Measurements from ENCODE around the gene PEMT. TPM values are rescaled to one million over a fixed set of nuclear protein-coding genes. Genes with fewer than 3 reads are reported as not detected.

PEMT gene
- total RNA-seq, 2 experiments from 2014 or later, result 11.4 to 12.0 TPM

- Mint-ChIP-seq H3K4me1 (ENCODE audit: low read depth) (no peaks in the 10 kb centered on the region), H3K9me3 (no peaks in the 10 kb centered on the region), H3K27me3 (peaks cover 6% of the 10 kb centered on the region), H3K4me3 (no peak overlapping the region), H3K36me3 (ENCODE audit: low read depth) (no peaks in the 10 kb centered on the region), H3K27ac (no peak overlapping the region)
- POLR2A ChIA-PET, result no interaction called here
- ATAC-seq (ENCODE audit: poor library complexity) (no peak), DNase-seq (no peak)
- TF ChIP-seq, protein P1, sequence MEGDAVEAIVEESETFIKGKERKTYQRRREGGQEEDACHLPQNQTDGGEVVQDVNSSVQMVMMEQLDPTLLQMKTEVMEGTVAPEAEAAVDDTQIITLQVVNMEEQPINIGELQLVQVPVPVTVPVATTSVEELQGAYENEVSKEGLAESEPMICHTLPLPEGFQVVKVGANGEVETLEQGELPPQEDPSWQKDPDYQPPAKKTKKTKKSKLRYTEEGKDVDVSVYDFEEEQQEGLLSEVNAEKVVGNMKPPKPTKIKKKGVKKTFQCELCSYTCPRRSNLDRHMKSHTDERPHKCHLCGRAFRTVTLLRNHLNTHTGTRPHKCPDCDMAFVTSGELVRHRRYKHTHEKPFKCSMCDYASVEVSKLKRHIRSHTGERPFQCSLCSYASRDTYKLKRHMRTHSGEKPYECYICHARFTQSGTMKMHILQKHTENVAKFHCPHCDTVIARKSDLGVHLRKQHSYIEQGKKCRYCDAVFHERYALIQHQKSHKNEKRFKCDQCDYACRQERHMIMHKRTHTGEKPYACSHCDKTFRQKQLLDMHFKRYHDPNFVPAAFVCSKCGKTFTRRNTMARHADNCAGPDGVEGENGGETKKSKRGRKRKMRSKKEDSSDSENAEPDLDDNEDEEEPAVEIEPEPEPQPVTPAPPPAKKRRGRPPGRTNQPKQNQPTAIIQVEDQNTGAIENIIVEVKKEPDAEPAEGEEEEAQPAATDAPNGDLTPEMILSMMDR (IDR thresholded peaks at IDR 0.05), result no peak
- H3K4me3 ChIP-seq (ENCODE audit: low read length), result no peak overlapping the region
- intact Hi-C loops (cut with DNase I, micrococcal nuclease), result no loop called here
- H3K9me3 ChIP-seq (ENCODE audit: control insufficient read depth in 1 of 2, insufficient read depth in 1 of 2, low read length in 2 of 2), result no peaks in the 10 kb centered on the region
- CTCF ChIA-PET, result interaction anchor here (1.7 kb wide), 1 partner anchor 9 kb away, joined by 6 read pairs; the partner anchor contains the start of gene RASD1
- H3K27me3 ChIP-seq (ENCODE audit: control insufficient read depth in 1 of 2, insufficient read depth in 2 of 2, low read length in 2 of 2), result peaks cover 0 to 3% of the 10 kb centered on the region in 2 experiments
- peaks cover 3% of the 10 kb centered on the region for H3K4me1 ChIP-seq (ENCODE audit: insufficient read depth, low read length)
- H3K36me3 ChIP-seq (ENCODE audit: insufficient read depth, low read length), result no peaks in the 10 kb centered on the region
- H3K27ac ChIP-seq (ENCODE audit: low read depth in 1 of 2, low read length in 2 of 2), result no peak overlapping the region
Measured at GRCh38 chr17:17505610-17506171, 85.8 kb downstream of the PEMT start.

DNA sequence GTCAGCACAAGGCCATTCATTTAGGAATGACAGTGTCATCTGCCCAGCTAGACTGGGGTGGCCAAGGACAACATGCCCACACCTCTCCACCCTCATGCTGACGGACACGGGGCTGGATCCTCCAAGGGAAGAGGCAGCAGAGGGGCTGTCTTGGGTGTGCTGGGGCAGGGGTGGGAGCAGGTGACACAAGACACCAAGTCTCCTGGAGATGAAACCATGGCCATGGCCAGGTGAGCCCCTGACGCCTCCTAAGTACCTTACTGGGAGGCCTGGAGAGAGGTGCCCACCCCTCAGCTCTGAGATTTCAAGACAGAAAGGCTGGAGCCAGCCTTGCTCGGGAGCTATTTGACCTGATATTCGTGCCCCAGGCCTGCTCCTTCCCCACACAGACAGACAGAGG lies 86.4 kb downstream of the PEMT start:
- no peaks in the 10 kb centered on the region for H3K36me3 ChIP-seq (ENCODE audit: insufficient read depth, low read length)
- TF ChIP-seq, protein P1 (IDR thresholded peaks at IDR 0.05), result no peak
- H3K9me3 ChIP-seq (ENCODE audit: control insufficient read depth in 1 of 2, insufficient read depth in 1 of 2, low read length in 2 of 2), result no peaks in the 10 kb centered on the region
- intact Hi-C loops (cut with DNase I, micrococcal nuclease), result no loop called here
- H3K4me3 ChIP-seq (ENCODE audit: low read length), result no peak overlapping the region
- ATAC-seq (ENCODE audit: poor library complexity) (no peak), DNase-seq (no peak)
- no peak overlapping the region for H3K27ac ChIP-seq (ENCODE audit: low read depth in 1 of 2, low read length in 2 of 2)
- POLR2A ChIA-PET, result no interaction called here
- Mint-ChIP-seq H3K9me3 (no peaks in the 10 kb centered on the region), H3K27me3 (peaks cover 6% of the 10 kb centered on the region), H3K36me3 (ENCODE audit: low read depth) (no peaks in the 10 kb centered on the region), H3K4me1 (ENCODE audit: low read depth) (no peaks in the 10 kb centered on the region), H3K27ac (no peak overlapping the region), H3K4me3 (no peak overlapping the region)
- peaks cover 0 to 3% of the 10 kb centered on the region in 2 experiments for H3K27me3 ChIP-seq (ENCODE audit: control insufficient read depth in 1 of 2, insufficient read depth in 2 of 2, low read length in 2 of 2)
- CTCF ChIA-PET, result no interaction called here
- H3K4me1 ChIP-seq (ENCODE audit: insufficient read depth, low read length), result no peaks in the 10 kb centered on the region

DNA sequence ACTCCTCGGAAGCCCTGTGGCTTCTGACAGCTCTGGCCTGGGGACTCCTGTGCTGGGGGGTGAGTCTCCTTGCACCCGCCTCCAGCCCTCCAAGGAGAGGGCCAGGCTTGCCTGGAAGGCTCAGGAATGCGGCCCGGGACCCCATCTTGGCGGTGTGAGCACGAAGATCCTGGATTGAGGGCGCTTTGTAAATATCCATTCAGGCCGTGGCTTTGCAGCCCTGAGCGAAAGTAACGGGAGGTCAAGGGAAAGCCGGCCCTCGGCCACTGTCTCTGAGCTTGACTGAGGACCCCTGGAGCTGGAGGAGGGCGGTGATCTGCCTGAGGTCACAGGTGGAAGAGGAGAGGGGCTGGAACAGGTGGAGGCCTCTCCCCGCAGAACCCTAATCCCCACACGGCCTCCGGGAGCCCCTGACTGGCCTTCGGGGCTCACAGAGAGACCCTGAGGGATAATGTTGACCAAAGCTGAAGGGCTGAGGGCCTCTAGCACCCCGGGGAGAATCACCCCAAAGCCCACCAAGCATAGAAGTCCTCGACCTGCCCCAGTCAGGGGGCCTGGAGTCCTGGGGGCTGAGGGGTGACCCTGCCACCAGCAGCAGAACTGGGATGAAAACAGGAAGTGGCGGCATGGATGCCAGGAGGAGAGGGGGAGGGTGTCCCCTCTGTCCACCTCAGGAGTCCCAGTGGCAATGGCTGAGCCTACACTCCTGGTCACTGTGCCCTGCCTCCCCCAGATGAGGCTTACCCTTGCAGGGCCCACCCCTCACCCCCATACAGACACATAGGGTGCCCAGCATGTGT lies 87.0 kb downstream of the PEMT start:
- intact Hi-C loops (cut with DNase I, micrococcal nuclease), result loop anchor here in 1 of 2 experiments (5.0 kb wide), 1 partner anchor 63 kb away; no protein-coding TSS in a partner anchor
- no peaks in the 10 kb centered on the region for H3K36me3 Mint-ChIP-seq (ENCODE audit: low read depth)
- Histone ChIP-seq H3K4me3 (ENCODE audit: low read length) (no peak overlapping the region), H3K36me3 (ENCODE audit: insufficient read depth, low read length) (no peaks in the 10 kb centered on the region), H3K27me3 (ENCODE audit: control insufficient read depth in 1 of 2, insufficient read depth in 2 of 2, low read length in 2 of 2) (peaks cover 0 to 3% of the 10 kb centered on the region in 2 experiments), H3K9me3 (ENCODE audit: control insufficient read depth in 1 of 2, insufficient read depth in 1 of 2, low read length in 2 of 2) (no peaks in the 10 kb centered on the region), H3K27ac (ENCODE audit: low read depth in 1 of 2, low read length in 2 of 2) (no peak overlapping the region), H3K4me1 (ENCODE audit: insufficient read depth, low read length) (no peaks in the 10 kb centered on the region)
- H3K27me3 Mint-ChIP-seq, result peaks cover 6% of the 10 kb centered on the region
- H3K4me1 Mint-ChIP-seq (ENCODE audit: low read depth), result no peaks in the 10 kb centered on the region
- CTCF ChIA-PET, result no interaction called here
- TF ChIP-seq, protein P1 (IDR thresholded peaks at IDR 0.05), result no peak
- H3K9me3 Mint-ChIP-seq, result no peaks in the 10 kb centered on the region
- DNase-seq (no peak), ATAC-seq (ENCODE audit: poor library complexity) (no peak)
- no peak overlapping the region for H3K27ac Mint-ChIP-seq
- H3K4me3 Mint-ChIP-seq, result no peak overlapping the region
- POLR2A ChIA-PET, result no interaction called here

Data from CD4-positive, alpha-beta T cell (primary cell).